ENCODE data around the gene TBC1D4.

GRCh38 chr13:75375329-75375728, 106.6 kb downstream of the TBC1D4 start:
- TF ChIP-seq CTCF (IDR thresholded peaks at IDR 0.05), result no peak
- no peak for TF ChIP-seq POLR2AphosphoS5 (IDR thresholded peaks at IDR 0.05; ENCODE audit: low read depth, low read length)
- TF ChIP-seq, protein P1, sequence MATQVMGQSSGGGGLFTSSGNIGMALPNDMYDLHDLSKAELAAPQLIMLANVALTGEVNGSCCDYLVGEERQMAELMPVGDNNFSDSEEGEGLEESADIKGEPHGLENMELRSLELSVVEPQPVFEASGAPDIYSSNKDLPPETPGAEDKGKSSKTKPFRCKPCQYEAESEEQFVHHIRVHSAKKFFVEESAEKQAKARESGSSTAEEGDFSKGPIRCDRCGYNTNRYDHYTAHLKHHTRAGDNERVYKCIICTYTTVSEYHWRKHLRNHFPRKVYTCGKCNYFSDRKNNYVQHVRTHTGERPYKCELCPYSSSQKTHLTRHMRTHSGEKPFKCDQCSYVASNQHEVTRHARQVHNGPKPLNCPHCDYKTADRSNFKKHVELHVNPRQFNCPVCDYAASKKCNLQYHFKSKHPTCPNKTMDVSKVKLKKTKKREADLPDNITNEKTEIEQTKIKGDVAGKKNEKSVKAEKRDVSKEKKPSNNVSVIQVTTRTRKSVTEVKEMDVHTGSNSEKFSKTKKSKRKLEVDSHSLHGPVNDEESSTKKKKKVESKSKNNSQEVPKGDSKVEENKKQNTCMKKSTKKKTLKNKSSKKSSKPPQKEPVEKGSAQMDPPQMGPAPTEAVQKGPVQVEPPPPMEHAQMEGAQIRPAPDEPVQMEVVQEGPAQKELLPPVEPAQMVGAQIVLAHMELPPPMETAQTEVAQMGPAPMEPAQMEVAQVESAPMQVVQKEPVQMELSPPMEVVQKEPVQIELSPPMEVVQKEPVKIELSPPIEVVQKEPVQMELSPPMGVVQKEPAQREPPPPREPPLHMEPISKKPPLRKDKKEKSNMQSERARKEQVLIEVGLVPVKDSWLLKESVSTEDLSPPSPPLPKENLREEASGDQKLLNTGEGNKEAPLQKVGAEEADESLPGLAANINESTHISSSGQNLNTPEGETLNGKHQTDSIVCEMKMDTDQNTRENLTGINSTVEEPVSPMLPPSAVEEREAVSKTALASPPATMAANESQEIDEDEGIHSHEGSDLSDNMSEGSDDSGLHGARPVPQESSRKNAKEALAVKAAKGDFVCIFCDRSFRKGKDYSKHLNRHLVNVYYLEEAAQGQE (IDR thresholded peaks at IDR 0.05; ENCODE audit: insufficient read depth in 1 of 2, low read depth in 2 of 2, low read length in 1 of 2), result no peak
- TF ChIP-seq SIN3A (IDR thresholded peaks at IDR 0.05; ENCODE audit: borderline replicate concordance, insufficient read depth, low read depth, low read length), result no peak
- TF ChIP-seq TCF7L2 (IDR thresholded peaks at IDR 0.05; ENCODE audit: low read depth, low read length), result no peak

Measured in Panc1 (cell line).